ENCODE measurements around the gene KLRG1. TPM values are rescaled to one million over a fixed set of nuclear protein-coding genes. Genes with fewer than 3 reads are reported as not detected.

Gene KLRG1
- total RNA-seq, 1 donor from 2014 or later = 12.3 TPM

GRCh38 chr12:9040484-9041186, 51.3 kb downstream of the KLRG1 start:
- DNase-seq (ENCODE audit: low spot score) = no peak

GRCh38 chr12:9041321-9041720, 52.0 kb downstream of the KLRG1 start:
- DNase-seq (ENCODE audit: low spot score) = peak; percentile 6

- DNase-seq (ENCODE audit: low spot score) = no peak
These were observed 54.4 kb downstream of the KLRG1 start for GRCh38 chr12:9043766-9044165.

GRCh38 chr12:9047105-9047504, 57.8 kb downstream of the KLRG1 start:
- no peak for DNase-seq (ENCODE audit: low spot score)

DNA sequence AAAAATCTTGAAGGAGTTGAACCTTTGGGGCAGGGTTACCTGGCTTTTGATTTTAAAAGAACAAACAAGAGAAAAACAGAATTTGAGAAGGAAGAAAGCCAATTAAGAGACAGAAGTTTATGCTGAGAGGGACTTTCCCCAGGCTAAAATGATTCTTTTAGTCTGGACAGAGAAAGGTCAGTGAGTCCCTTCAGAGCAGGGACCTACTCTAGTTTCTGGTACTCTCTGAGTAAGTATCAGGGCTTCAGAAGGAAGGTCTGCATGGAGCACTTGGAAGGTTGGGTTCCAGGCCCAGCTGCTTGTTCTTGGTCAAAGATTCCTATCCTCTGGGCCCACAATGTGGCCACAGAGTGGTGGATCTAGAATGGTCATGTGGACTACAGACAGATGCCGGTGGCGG, 59.6 kb downstream of the KLRG1 start:
- no peak for DNase-seq (ENCODE audit: low spot score)

DNA sequence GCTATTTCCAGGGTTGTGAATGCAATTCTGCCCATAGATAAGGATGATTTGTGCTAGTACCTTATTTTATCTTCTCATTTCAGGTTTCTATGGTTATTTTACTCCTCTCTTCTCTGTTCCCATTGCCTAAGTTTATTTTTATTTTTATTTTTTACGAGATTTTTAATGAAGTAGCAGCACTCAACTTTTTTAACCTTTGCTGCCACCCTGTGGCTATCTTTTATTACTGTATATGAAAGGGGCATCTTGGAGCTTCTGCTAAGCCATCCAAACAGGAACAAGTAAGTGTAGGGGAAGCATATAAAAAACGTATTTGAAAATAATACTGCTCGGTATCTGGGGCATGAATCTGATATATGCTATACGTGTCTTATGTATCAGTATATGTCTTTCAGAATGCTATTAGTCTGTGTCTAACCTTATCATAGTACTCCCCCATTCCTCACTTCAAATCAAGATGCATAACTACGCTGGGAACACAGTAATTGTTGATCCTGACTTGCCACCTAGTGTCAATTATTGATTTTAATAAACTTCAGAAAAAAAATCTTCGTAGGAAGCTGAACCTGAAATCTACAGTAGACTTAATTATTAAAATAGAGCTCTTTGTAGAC, 60.3 kb downstream of the KLRG1 start:
- peak; percentile 52 for DNase-seq (ENCODE audit: low spot score)

DNA sequence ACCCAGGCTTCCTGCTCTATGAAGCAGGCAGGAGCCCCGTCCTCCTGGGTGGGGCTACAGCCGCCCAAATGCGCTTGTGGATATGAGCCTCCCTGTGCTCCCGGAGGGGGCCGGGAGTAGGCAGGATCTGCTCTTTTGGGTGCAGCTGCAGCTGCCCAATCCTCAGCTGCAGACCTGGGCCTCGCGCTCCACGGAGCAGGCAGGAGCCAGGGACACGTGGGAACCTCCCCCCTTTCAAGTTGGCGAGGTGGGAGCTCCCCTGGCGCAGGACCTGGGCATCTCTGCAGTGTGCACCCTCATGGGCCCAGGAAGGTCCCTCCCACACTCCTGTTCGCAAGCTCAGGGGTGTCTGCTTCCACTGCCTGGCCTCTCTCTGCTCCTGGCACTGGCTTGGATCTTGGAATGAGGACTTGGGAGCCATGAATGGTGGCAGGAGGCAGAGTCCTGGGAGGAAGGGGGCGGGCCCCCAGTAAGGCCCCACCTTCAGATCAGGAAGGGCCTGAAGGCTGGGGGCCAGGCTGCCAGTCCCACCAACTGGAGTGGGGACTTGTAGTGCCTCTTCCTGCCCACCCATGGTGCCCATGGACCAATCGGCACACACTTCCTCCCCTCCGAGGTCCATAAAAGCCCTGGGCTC, 61.3 kb downstream of the KLRG1 start:
- no peak for DNase-seq (ENCODE audit: low spot score)

- DNase-seq (ENCODE audit: low spot score) = no peak
These were observed 61.8 kb downstream of the KLRG1 start for GRCh38 chr12:9051158-9051550.

- DNase-seq (ENCODE audit: low spot score) = no peak
These were observed 63.3 kb downstream of the KLRG1 start for GRCh38 chr12:9052610-9053009.

Other genes with a start within 250 kb of the KLRG1 start
- gene A2ML1, start 166.9 kb upstream of the KLRG1 start, total RNA-seq (ENCODE audit: insufficient read depth, low replicate concordance) = 21.2 TPM
- 59.7 TPM for gene PHC1, start 75.0 kb upstream of the KLRG1 start, total RNA-seq (ENCODE audit: insufficient read depth, low replicate concordance)
- gene M6PR, start 39.9 kb upstream of the KLRG1 start, total RNA-seq (ENCODE audit: insufficient read depth, low replicate concordance) = 211 TPM
- gene A2M, start 126.4 kb downstream of the KLRG1 start, total RNA-seq (ENCODE audit: insufficient read depth, low replicate concordance) = 124 TPM
- 2.6 TPM for gene PZP, start 218.8 kb downstream of the KLRG1 start, total RNA-seq (ENCODE audit: insufficient read depth, low replicate concordance)